PC-9 (cell line): ENCODE data around the gene LSM14A. TPM values are rescaled to one million over a fixed set of nuclear protein-coding genes. Genes with fewer than 3 reads are reported as not detected.

ENCODE experiments used
- BruUV-seq: library from RNA; stranded (reverse); fragments of 400-500 nt; replicated peaks from 2 replicates; lab custom pipeline; 2021; lab: Mats Ljungman, UMichigan
- CTCF ChIA-PET: fragments of 300-600 bp; sonication (Branson Sonifier 250); formaldehyde crosslinking; loops from one replicate; lab custom pipeline; 2022; ENCODE audit warnings: antibody characterized with exemption; lab: Charles Lee
- POLR2A ChIA-PET: fragments of 300-600 bp; sonication (Branson Sonifier 250); formaldehyde crosslinking; loops from one replicate; lab custom pipeline; 2022; ENCODE audit warnings: antibody characterized with exemption; ENCODE audit not compliant: unreplicated experiment; lab: Charles Lee
- DNase-seq, 2 experiments: peaks; one replicate each; pipeline versions ENCODE4 v3.0.0 to v3.0.0-alpha.2; 2015 to 2022; ENCODE audit warnings: mixed read lengths in 1 of 2
- H2AFZ ChIP-seq: fragments of 200-600 bp; sonication (generic); 2 replicates; pipeline ENCODE4 v1.8.1; 2017; ENCODE audit warnings: antibody characterized with exemption
- H3F3A ChIP-seq: fragments of 200-600 bp; sonication (generic); 2 replicates; pipeline ENCODE4 v1.8.1; 2017; ENCODE audit warnings: antibody characterized with exemption, mild to moderate bottlenecking, low read depth; ENCODE audit not compliant: insufficient read depth
- H3K27ac ChIP-seq: fragments of 200-600 bp; sonication (generic); 2 replicates; pipeline ENCODE4 v1.6.1; 2016; ENCODE audit warnings: mixed run types
- H3K27me3 ChIP-seq: fragments of 200-600 bp; sonication (generic); 2 replicates; pipeline ENCODE4 v1.6.1; 2016; ENCODE audit warnings: low read depth, mixed run types; ENCODE audit not compliant: insufficient read depth
- H3K36me3 ChIP-seq: fragments of 200-600 bp; sonication (generic); 2 replicates; pipeline ENCODE4 v1.6.1; 2016; ENCODE audit warnings: low read depth, mixed run types
- H3K4me1 ChIP-seq: fragments of 200-600 bp; sonication (generic); replicated peaks from 2 replicates; pipeline ENCODE4 v1.6.1; 2016; ENCODE audit warnings: mixed run types; ENCODE audit not compliant: insufficient read depth
- H3K4me2 ChIP-seq: fragments of 200-600 bp; sonication (generic); 2 replicates; pipeline ENCODE4 v1.6.1; 2017; ENCODE audit warnings: mixed run types
- H3K4me3 ChIP-seq: fragments of 200-600 bp; sonication (generic); 2 replicates; pipeline ENCODE4 v1.6.1; 2016; ENCODE audit warnings: mixed run types
- H3K79me2 ChIP-seq: fragments of 200-600 bp; sonication (generic); 2 replicates; pipeline ENCODE4 v1.6.1; 2017; ENCODE audit warnings: low read depth, mixed run types
- H3K9me2 ChIP-seq: fragments of 200-600 bp; sonication (generic); 2 replicates; pipeline ENCODE4 v1.8.1; 2017; ENCODE audit warnings: mild to moderate bottlenecking; ENCODE audit not compliant: insufficient read depth
- H3K9me3 ChIP-seq: fragments of 200-600 bp; sonication (generic); 2 replicates; pipeline ENCODE4 v1.8.1; 2016; ENCODE audit warnings: low read depth; ENCODE audit not compliant: insufficient read depth
- H4K20me1 ChIP-seq: fragments of 200-600 bp; sonication (generic); 2 replicates; pipeline ENCODE4 v1.8.1; 2017; ENCODE audit not compliant: insufficient read depth
- CTCF ChIP-seq: fragments of 200-600 bp; sonication (generic); conservative IDR thresholded peaks from 2 replicates; pipeline ENCODE4 v1.6.1; 2017; ENCODE audit warnings: mixed run types, antibody characterized with exemption, mild to moderate bottlenecking, moderate library complexity
- EZH2 ChIP-seq: fragments of 200-600 bp; sonication (generic); IDR thresholded peaks from 2 replicates; pipeline ENCODE4 v1.8.0; 2017; ENCODE audit warnings: antibody characterized with exemption, low read depth
- intact Hi-C: fragments of 100-400 bp; cut with micrococcal nuclease; formaldehyde crosslinking; loops from one replicate; pipeline ENCODE4 v1.10.0; 2022; ENCODE audit not compliant: unreplicated experiment
- total RNA-seq: library from RNA; stranded (reverse); gene quantifications from 2 replicates; pipeline ENCODE4 v1.2.3, GENCODE V29; 2021

The LSM14A gene
- total RNA-seq, 1 experiment from 2014 or later: 169 TPM

- peaks cover 100% of the 10 kb centered on the region for H3K79me2 ChIP-seq
- DNase-seq: no peak
- 0 out of 2 replicates have a peak, but pooled peaks cover 15% of the 10 kb centered on the region for H3K36me3 ChIP-seq
- no peak overlapping the region for H3K27ac ChIP-seq
- H3K4me2 ChIP-seq: no peak overlapping the region
- peaks cover 11% of the 10 kb centered on the region; the same call in 1 of the 2 replicates for H3K4me1 ChIP-seq
- H2AFZ ChIP-seq: no peak overlapping the region
- no peak overlapping the region for H3K4me3 ChIP-seq
- 0 out of 2 replicates have a peak, but pooled peaks cover 18% of the 10 kb centered on the region for H3F3A ChIP-seq
- H3K9me2 ChIP-seq: no peaks in the 10 kb centered on the region
- CTCF ChIA-PET: no interaction called here
- intact Hi-C loops: no loop called here
- no peaks in the 10 kb centered on the region for H3K27me3 ChIP-seq
- H3K9me3 ChIP-seq: no peaks in the 10 kb centered on the region
- no peak for TF ChIP-seq CTCF
- POLR2A ChIA-PET: no interaction called here
- BruUV-seq: no TSS peak
- peaks cover 99% of the 10 kb centered on the region for H4K20me1 ChIP-seq
Observed at GRCh38 chr19:34187011-34187410, 14.7 kb downstream of the LSM14A start.

- H3K36me3 ChIP-seq: 0 out of 2 replicates have a peak, but pooled peaks cover 14% of the 10 kb centered on the region
- H2AFZ ChIP-seq: no peak overlapping the region
- no peak for TF ChIP-seq CTCF
- no peak for TF ChIP-seq EZH2
- intact Hi-C loops: no loop called here
- H3K9me3 ChIP-seq: no peaks in the 10 kb centered on the region
- H3K79me2 ChIP-seq: peaks cover 96% of the 10 kb centered on the region
- H3K4me3 ChIP-seq: no peak overlapping the region
- no peak for DNase-seq
- no peaks in the 10 kb centered on the region for H3K9me2 ChIP-seq
- H3K27ac ChIP-seq: no peak overlapping the region
- peaks cover 9% of the 10 kb centered on the region; the same call in 1 of the 2 replicates for H3K4me1 ChIP-seq
- no peaks in the 10 kb centered on the region for H3K27me3 ChIP-seq
- H3F3A ChIP-seq: 0 out of 2 replicates have a peak, but pooled peaks cover 14% of the 10 kb centered on the region
- ChIA-PET POLR2A (interaction anchor here (0.6 kb wide), 1 partner anchor 171 kb away, joined by 15 read pairs; no protein-coding TSS in a partner anchor), CTCF (no interaction called here)
- no peak overlapping the region for H3K4me2 ChIP-seq
- no TSS peak for BruUV-seq
- peaks cover 99% of the 10 kb centered on the region for H4K20me1 ChIP-seq
Observed at GRCh38 chr19:34188408-34188807, 16.1 kb downstream of the LSM14A start.

GRCh38 chr19:34189199-34189916, 17.1 kb downstream of the LSM14A start:
- intact Hi-C loops: no loop called here
- Histone ChIP-seq H3K36me3 (peaks cover 10% of the 10 kb centered on the region; the same call in 1 of the 2 replicates), H3K27ac (no peak overlapping the region), H2AFZ (no peak overlapping the region), H3K9me3 (no peaks in the 10 kb centered on the region), H3F3A (0 out of 2 replicates have a peak, but pooled peaks cover 14% of the 10 kb centered on the region), H3K79me2 (peaks cover 96% of the 10 kb centered on the region), H3K4me3 (no peak overlapping the region), H3K9me2 (no peaks in the 10 kb centered on the region), H3K27me3 (no peaks in the 10 kb centered on the region), H3K4me1 (peaks cover 9% of the 10 kb centered on the region; the same call in 1 of the 2 replicates), H4K20me1 (peaks cover 97% of the 10 kb centered on the region), H3K4me2 (no peak overlapping the region)
- no TSS peak for BruUV-seq
- TF ChIP-seq EZH2 (no peak), CTCF (no peak)
- POLR2A ChIA-PET: no interaction called here
- DNase-seq: no peak
- CTCF ChIA-PET: no interaction called here
